DOHH2 (cell line): ENCODE data around the gene EPDR1.

Experiments used
- CTCF ChIP-seq: fragments of 200-600 bp; sonication (generic); IDR thresholded peaks from one replicate; pipeline ENCODE4 v1.5.1; 2014; ENCODE audit warnings: antibody characterized with exemption, mild to moderate bottlenecking, low read depth, low read length; ENCODE audit not compliant: poor library complexity, severe bottlenecking
- EZH2phosphoT487 ChIP-seq: fragments of 200-600 bp; sonication (generic); IDR thresholded peaks from 2 replicates; pipeline ENCODE4 v1.6.1; 2017; ENCODE audit warnings: borderline replicate concordance, mild to moderate bottlenecking, antibody characterized with exemption, low read length, moderate library complexity, mixed read lengths

DNA sequence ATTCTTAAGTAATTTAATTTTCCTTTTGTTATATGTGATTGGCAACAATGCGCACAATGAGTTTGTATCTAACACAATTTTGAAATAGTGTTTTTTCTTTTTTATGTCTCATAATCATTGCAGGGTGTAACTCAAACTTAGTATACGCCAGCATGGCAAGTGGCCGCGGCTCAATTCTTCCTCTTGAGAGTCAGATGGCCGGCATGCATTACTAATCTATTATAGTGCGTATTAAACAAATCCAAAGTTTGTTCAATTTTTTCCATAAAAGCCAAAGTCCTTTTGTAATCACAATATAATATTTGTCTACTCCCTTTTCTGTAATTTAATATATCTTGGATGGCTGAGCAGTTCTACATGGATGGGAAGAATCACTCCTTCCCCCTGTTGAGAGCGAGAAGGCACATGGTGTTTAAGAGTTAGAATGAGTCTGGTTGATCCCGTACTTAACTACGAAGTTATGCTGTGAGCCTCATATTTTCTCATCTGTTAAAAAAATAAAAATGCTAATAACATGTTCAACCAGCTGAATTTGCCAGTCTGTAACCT, 12.7 kb downstream of the EPDR1 start:
- TF ChIP-seq CTCF (no peak), EZH2phosphoT487 (no peak)
